Left hindlimb (tissue), 1 donor: ENCODE data around the gene PI4KA.
"Not testable (repeated sequence)": the region's sequence is repeated elsewhere in the genome, so short reads cannot be mapped to it uniquely, and the experiment has no call there.

Source experiments
- DNase-seq: peaks from one replicate; pipeline ENCODE4 v3.0.0-alpha.2; 2018

Gene PI4KA

GRCh38 chr22:20858615-20859416 lies at the start of gene PI4KA, which contains the start of gene SNAP29:
PI4KA (minus strand) TSS chr22:20858811; CDS start chr22:20858725, 86 bp downstream.
SNAP29 (plus strand) TSS chr22:20859007; CDS start chr22:20859111, 104 bp downstream.
- DNase-seq = peak; percentile 98

- DNase-seq = no peak
Measured at GRCh38 chr22:20906387-20906767, 47.8 kb upstream of the PI4KA start.

- DNase-seq = no peak
Measured at GRCh38 chr22:20905415-20906386, 47.1 kb upstream of the PI4KA start.

- no peak for DNase-seq
Measured at GRCh38 chr22:20904980-20905355, 46.4 kb upstream of the PI4KA start.

GRCh38 chr22:20904008-20904979 lies 45.7 kb upstream of the PI4KA start:
- no peak for DNase-seq

- DNase-seq = no peak
Measured at GRCh38 chr22:20903093-20903492, 44.5 kb upstream of the PI4KA start.

- DNase-seq = not testable (repeated sequence)
Measured at GRCh38 chr22:20901093-20902033, 42.8 kb upstream of the PI4KA start.

GRCh38 chr22:20899827-20900423 lies 41.3 kb upstream of the PI4KA start:
- DNase-seq = no peak

- DNase-seq = not testable (repeated sequence)
Measured at GRCh38 chr22:20897737-20898136, 39.1 kb upstream of the PI4KA start.

GRCh38 chr22:20890975-20891374 lies 32.4 kb upstream of the PI4KA start:
- DNase-seq = no peak

- DNase-seq = no peak
Measured at GRCh38 chr22:20889904-20890540, 31.4 kb upstream of the PI4KA start.

GRCh38 chr22:20889025-20889704 lies 30.6 kb upstream of the PI4KA start:
- no peak for DNase-seq

GRCh38 chr22:20887375-20887774 lies 28.8 kb upstream of the PI4KA start:
- DNase-seq = no peak

- DNase-seq = peak; percentile 58
Measured at GRCh38 chr22:20885557-20886323, 27.1 kb upstream of the PI4KA start.

- no peak for DNase-seq
Measured at GRCh38 chr22:20885017-20885556, 26.5 kb upstream of the PI4KA start.

GRCh38 chr22:20884454-20884853 lies 25.8 kb upstream of the PI4KA start:
- DNase-seq = no peak

GRCh38 chr22:20882855-20883254 lies 24.2 kb upstream of the PI4KA start:
- no peak for DNase-seq
